ENCODE data around the gene SLC41A1. TPM values are rescaled to one million over a fixed set of nuclear protein-coding genes. Genes with fewer than 3 reads are reported as not detected.
A peak's percentile ranks its signal among the peaks of the same experiment; 100 is the strongest.

SLC41A1 gene
- total RNA-seq, 1 experiment from 2014 or later, result 17.2 TPM

DNA sequence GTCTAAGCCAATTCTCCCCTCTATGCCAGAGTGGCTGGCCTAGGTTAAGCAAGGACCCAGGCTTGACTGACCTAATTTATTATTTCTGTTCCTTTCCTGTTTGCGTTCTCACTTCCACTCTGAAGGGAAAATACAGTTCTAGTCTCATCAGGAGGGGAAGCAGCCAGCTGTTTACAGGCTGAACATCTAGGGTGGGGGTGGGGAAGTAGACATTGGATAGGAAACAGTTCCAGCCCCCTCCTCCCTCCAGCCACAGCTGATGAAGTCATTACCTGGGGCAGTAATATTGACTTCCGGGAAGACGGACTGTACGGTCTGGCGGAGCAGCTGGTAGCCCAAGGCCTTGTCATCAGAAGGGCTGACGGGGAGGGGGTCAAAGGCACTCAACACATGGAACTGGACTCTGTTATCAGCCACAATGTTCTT lies 19.3 kb upstream of the SLC41A1 start:
- BruUV-seq (replicated peaks), result no TSS peak
- ChIA-PET POLR2A (ENCODE audit: unreplicated experiment) (no interaction called here), CTCF (no interaction called here)
- no peaks in the 10 kb centered on the region for H3K4me1 ChIP-seq (ENCODE audit: insufficient read depth, low read length)
- H3K36me3 ChIP-seq (ENCODE audit: low read depth, low read length), result no peaks in the 10 kb centered on the region
- TF ChIP-seq EZH2phosphoT487 (IDR thresholded peaks at IDR 0.05; ENCODE audit: borderline replicate concordance, low read length) (no peak), EZH2 (IDR thresholded peaks at IDR 0.05; ENCODE audit: low read length, unreplicated experiment) (no peak)
- TF ChIP-seq, protein P1, sequence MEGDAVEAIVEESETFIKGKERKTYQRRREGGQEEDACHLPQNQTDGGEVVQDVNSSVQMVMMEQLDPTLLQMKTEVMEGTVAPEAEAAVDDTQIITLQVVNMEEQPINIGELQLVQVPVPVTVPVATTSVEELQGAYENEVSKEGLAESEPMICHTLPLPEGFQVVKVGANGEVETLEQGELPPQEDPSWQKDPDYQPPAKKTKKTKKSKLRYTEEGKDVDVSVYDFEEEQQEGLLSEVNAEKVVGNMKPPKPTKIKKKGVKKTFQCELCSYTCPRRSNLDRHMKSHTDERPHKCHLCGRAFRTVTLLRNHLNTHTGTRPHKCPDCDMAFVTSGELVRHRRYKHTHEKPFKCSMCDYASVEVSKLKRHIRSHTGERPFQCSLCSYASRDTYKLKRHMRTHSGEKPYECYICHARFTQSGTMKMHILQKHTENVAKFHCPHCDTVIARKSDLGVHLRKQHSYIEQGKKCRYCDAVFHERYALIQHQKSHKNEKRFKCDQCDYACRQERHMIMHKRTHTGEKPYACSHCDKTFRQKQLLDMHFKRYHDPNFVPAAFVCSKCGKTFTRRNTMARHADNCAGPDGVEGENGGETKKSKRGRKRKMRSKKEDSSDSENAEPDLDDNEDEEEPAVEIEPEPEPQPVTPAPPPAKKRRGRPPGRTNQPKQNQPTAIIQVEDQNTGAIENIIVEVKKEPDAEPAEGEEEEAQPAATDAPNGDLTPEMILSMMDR (conservative IDR thresholded peaks at IDR 0.05; ENCODE audit: low read depth, low read length), result no peak
- no peak overlapping the region for H2AFZ ChIP-seq (ENCODE audit: low read length)
- no peaks in the 10 kb centered on the region for H4K20me1 ChIP-seq (ENCODE audit: low read length)
- intact Hi-C loops (cut with micrococcal nuclease), result no loop called here
- DNase-seq (no peak), ATAC-seq (no peak)
- H3F3A ChIP-seq (ENCODE audit: low read length, unreplicated experiment), result no peaks in the 10 kb centered on the region
- no peaks in the 10 kb centered on the region for H3K9me2 ChIP-seq (replicated peaks; ENCODE audit: low read length)
- no peak overlapping the region for H3K9ac ChIP-seq (ENCODE audit: low read length)
- no peak overlapping the region for H3K4me3 ChIP-seq (ENCODE audit: low read length)
- no peaks in the 10 kb centered on the region for H3K79me2 ChIP-seq (ENCODE audit: low read length)
- H3K9me3 ChIP-seq (ENCODE audit: low read length), result no peaks in the 10 kb centered on the region
- H3K4me2 ChIP-seq (ENCODE audit: low read length), result no peak overlapping the region
- H3K27me3 ChIP-seq (ENCODE audit: low read length), result peaks cover 3% of the 10 kb centered on the region; the same call in 1 of the 2 replicates
- H3K27ac ChIP-seq (ENCODE audit: low read length), result no peak overlapping the region

GRCh38 chr1:205827623-205828022 lies 14.6 kb upstream of the SLC41A1 start:
- Histone ChIP-seq H3K4me2 (ENCODE audit: low read length) (no peak overlapping the region), H3F3A (ENCODE audit: low read length, unreplicated experiment) (no peaks in the 10 kb centered on the region), H3K36me3 (ENCODE audit: low read depth, low read length) (no peaks in the 10 kb centered on the region), H3K9me3 (ENCODE audit: low read length) (no peaks in the 10 kb centered on the region), H3K4me1 (ENCODE audit: insufficient read depth, low read length) (no peaks in the 10 kb centered on the region), H3K27me3 (ENCODE audit: low read length) (peaks cover 16% of the 10 kb centered on the region), H2AFZ (ENCODE audit: low read length) (no peak overlapping the region), H3K4me3 (ENCODE audit: low read length) (no peak overlapping the region), H3K79me2 (ENCODE audit: low read length) (peaks cover 4% of the 10 kb centered on the region; the same call in 1 of the 2 replicates), H3K9ac (ENCODE audit: low read length) (no peak overlapping the region), H4K20me1 (ENCODE audit: low read length) (no peaks in the 10 kb centered on the region), H3K27ac (ENCODE audit: low read length) (no peak overlapping the region), H3K9me2 (replicated peaks; ENCODE audit: low read length) (no peaks in the 10 kb centered on the region)
- ChIA-PET CTCF (interaction anchor here (0.6 kb wide), 1 partner anchor 53 kb away, joined by 3 read pairs; the partner anchor contains the start of gene RAB29), POLR2A (ENCODE audit: unreplicated experiment) (no interaction called here)
- DNase-seq, result no peak
- no TSS peak for BruUV-seq (replicated peaks)
- ATAC-seq, result peak; percentile 67
- intact Hi-C loops (cut with micrococcal nuclease), result no loop called here
- TF ChIP-seq, protein P1 (conservative IDR thresholded peaks at IDR 0.05; ENCODE audit: low read depth, low read length), result peak; percentile 43; the same call in 1 of the 2 replicates
- TF ChIP-seq EZH2phosphoT487 (IDR thresholded peaks at IDR 0.05; ENCODE audit: borderline replicate concordance, low read length), result no peak

DNA sequence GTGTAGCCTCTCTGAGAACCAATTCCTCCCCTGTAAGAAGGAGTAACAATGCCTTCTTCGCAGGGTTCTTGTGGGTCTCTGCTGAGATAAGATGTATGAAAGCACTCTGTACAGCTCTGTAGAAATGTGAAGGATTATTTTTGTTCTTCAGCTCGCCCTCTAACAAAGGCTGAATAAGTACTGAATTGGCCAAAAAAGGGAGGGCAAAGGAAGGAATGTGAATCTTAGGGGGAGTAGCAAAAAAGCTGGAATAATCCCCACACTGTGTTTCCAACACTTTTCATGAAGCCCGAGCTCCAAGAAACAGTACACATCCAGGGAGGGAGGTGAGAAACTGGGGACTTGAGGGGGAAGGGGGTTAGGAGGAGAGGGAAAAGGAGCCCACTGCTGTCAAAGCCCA lies 14.0 kb upstream of the SLC41A1 start:
- no TSS peak for BruUV-seq (replicated peaks)
- CTCF ChIA-PET, result interaction anchor here (0.6 kb wide), 1 partner anchor 52 kb away, joined by 3 read pairs; the partner anchor contains the start of gene RAB29

More for the DNA sequence above, 14.0 kb upstream of the SLC41A1 start:
- DNase-seq (no peak), ATAC-seq (no peak)
- no peaks in the 10 kb centered on the region for H3K9me2 ChIP-seq (replicated peaks; ENCODE audit: low read length)
- H3K4me2 ChIP-seq (ENCODE audit: low read length), result no peak overlapping the region
- H2AFZ ChIP-seq (ENCODE audit: low read length), result no peak overlapping the region
- peaks cover 16% of the 10 kb centered on the region for H3K27me3 ChIP-seq (ENCODE audit: low read length)
- no peaks in the 10 kb centered on the region for H4K20me1 ChIP-seq (ENCODE audit: low read length)
- H3K79me2 ChIP-seq (ENCODE audit: low read length), result peaks cover 4% of the 10 kb centered on the region; the same call in 1 of the 2 replicates
- TF ChIP-seq EZH2phosphoT487 (IDR thresholded peaks at IDR 0.05; ENCODE audit: borderline replicate concordance, low read length) (no peak), EZH2 (IDR thresholded peaks at IDR 0.05; ENCODE audit: low read length, unreplicated experiment) (no peak)
- TF ChIP-seq, protein P1 (conservative IDR thresholded peaks at IDR 0.05; ENCODE audit: low read depth, low read length), result no peak
- no peak overlapping the region for H3K9ac ChIP-seq (ENCODE audit: low read length)
- POLR2A ChIA-PET (ENCODE audit: unreplicated experiment), result no interaction called here
- no peaks in the 10 kb centered on the region for H3F3A ChIP-seq (ENCODE audit: low read length, unreplicated experiment)
- no peak overlapping the region for H3K4me3 ChIP-seq (ENCODE audit: low read length)
- H3K4me1 ChIP-seq (ENCODE audit: insufficient read depth, low read length), result no peaks in the 10 kb centered on the region
- no peak overlapping the region for H3K27ac ChIP-seq (ENCODE audit: low read length)
- no peaks in the 10 kb centered on the region for H3K9me3 ChIP-seq (ENCODE audit: low read length)
- intact Hi-C loops (cut with micrococcal nuclease), result no loop called here
- H3K36me3 ChIP-seq (ENCODE audit: low read depth, low read length), result no peaks in the 10 kb centered on the region
